Cardiac septum (tissue), 1 donor: ENCODE measurements around the gene AP3M1. TPM values are rescaled to one million over a fixed set of nuclear protein-coding genes. Genes with fewer than 3 reads are reported as not detected.

Experiments used
- DNase-seq: peaks from one replicate; pipeline ENCODE4 v3.0.0-alpha.2; 2020; ENCODE audit warnings: low spot score
- intact Hi-C: fragments of 100-400 bp; cut with DNase I; formaldehyde crosslinking; loops from one replicate; pipeline ENCODE4 v1.14.0; 2022
- total RNA-seq: library from RNA; stranded (reverse); fragmentation: NEBNext Ultra II Directional; extraction: Animal tissue kit (Norgen Biotek cat#: 25700); gene quantifications from one replicate; pipeline ENCODE4 v1.2.1, GENCODE V29; 2021
- donor health status: DM: no; HTN: no; CAD: no.

Gene AP3M1
- total RNA-seq, 1 donor from 2014 or later = 30.8 TPM

DNA sequence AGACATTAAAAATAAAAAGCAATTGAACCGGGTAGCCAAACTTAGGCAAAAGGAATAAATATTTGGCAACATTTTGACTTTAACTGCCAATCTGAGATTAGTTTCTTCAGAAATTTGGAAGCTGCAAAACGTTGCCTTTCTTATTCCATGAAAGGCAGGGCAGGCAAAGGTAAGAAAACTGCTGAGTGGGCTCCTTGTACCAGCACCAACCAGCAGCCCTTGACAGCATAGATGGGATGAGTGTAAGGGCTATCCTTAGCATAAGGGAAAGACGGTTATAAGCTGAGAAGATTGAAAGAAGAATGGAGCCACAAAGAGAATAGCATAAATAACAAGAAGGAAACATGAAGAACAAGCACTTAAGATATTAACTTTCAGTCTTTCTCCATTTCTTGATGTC is 28.6 kb downstream of the AP3M1 start:
- DNase-seq = no peak
- intact Hi-C loops = no loop called here

GRCh38 chr10:74121368-74121767 is 29.3 kb downstream of the AP3M1 start:
- intact Hi-C loops = no loop called here

GRCh38 chr10:74120911-74121310 is 29.7 kb downstream of the AP3M1 start:
- intact Hi-C loops = no loop called here
- DNase-seq = no peak

More at GRCh38 chr10:74121368-74121767, 29.3 kb downstream of the AP3M1 start:
- no peak for DNase-seq

GRCh38 chr10:74118804-74119203 is 31.8 kb downstream of the AP3M1 start:
- no peak for DNase-seq
- intact Hi-C loops = no loop called here

- intact Hi-C loops = no loop called here
- no peak for DNase-seq
Observed at GRCh38 chr10:74117738-74118137, 32.9 kb downstream of the AP3M1 start.

DNA sequence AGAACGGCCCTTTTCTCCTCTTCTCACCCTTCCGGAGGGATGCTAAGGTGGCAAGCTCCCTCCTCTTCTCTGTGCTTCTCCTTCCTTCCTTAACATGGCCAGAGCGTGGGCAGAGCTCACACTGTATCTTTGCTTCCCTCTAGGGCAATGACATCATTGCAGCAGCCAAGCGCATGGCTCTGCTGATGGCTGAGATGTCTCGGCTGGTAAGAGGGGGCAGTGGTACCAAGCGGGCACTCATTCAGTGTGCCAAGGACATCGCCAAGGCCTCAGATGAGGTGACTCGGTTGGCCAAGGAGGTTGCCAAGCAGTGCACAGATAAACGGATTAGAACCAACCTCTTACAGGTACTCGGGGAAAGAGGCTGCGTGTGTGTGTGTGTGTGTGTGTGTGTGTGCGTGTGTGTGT is 36.6 kb downstream of the AP3M1 start:
- DNase-seq = no peak
- intact Hi-C loops = no loop called here

DNA sequence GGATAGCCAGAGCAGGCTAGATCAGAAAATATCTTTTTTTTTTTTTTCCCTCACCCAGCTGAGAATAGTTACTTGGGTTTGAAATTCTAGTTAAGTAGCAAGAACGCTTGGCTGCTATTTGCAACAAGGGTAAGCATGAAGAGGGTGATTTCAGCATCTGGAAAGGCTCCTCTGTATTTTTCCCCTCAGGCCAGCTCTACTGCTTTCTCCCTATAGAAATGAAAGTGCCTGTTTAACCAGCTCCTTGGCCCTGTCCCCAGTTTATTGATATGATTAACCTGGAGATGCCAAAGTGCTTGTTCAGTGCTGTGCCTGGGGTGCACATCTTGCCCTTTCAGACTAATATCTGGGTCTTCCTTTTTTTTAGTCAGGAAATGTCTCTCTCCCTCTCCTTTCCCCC is 37.1 kb downstream of the AP3M1 start:
- intact Hi-C loops = no loop called here
- no peak for DNase-seq

- no peak for DNase-seq
- intact Hi-C loops = no loop called here
Observed at GRCh38 chr10:74111799-74112198, 38.8 kb downstream of the AP3M1 start.

GRCh38 chr10:74110120-74110519 is 40.5 kb downstream of the AP3M1 start:
- DNase-seq = no peak
- intact Hi-C loops = no loop called here

- intact Hi-C loops = no loop called here
- no peak for DNase-seq
Observed at GRCh38 chr10:74109452-74109851, 41.2 kb downstream of the AP3M1 start.

- intact Hi-C loops = no loop called here
Observed at GRCh38 chr10:74107391-74107790, 43.2 kb downstream of the AP3M1 start.

DNA sequence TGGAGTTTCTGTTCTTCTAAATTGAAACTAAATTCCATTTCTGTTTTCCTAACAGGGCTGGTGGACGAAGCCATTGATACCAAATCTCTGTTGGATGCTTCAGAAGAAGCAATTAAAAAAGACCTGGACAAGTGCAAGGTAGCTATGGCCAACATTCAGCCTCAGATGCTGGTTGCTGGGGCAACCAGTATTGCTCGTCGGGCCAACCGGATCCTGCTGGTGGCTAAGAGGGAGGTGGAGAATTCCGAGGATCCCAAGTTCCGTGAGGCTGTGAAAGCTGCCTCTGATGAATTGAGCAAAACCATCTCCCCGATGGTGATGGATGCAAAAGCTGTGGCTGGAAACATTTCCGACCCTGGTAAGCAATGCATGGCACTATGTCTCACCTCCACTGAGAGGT is 45.6 kb downstream of the AP3M1 start:
- intact Hi-C loops = no loop called here
- no peak for DNase-seq

More at GRCh38 chr10:74107391-74107790, 43.2 kb downstream of the AP3M1 start:
- DNase-seq = no peak

DNA sequence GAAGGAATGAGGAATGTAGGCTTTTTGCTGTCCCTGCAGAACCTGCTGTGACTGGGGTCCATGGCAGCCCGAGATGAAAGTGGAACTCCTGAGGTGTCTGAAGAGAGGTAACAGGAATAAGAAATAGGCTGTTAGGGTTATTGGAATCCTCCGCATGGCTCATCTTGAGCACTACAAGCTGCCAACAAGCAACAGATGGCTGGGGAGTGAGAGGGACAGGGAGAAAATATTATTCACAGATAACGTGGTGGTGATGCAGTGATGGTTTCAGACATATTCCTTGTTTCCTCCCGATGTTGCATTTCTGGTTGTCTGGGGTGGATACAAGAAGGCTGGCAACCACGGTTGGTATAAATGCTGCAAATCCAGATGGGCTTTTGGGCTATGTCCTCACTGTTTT is 46.1 kb downstream of the AP3M1 start:
- intact Hi-C loops = no loop called here
- no peak for DNase-seq

- intact Hi-C loops = no loop called here
- no peak for DNase-seq
Observed at GRCh38 chr10:74103560-74104258, 46.9 kb downstream of the AP3M1 start.

DNA sequence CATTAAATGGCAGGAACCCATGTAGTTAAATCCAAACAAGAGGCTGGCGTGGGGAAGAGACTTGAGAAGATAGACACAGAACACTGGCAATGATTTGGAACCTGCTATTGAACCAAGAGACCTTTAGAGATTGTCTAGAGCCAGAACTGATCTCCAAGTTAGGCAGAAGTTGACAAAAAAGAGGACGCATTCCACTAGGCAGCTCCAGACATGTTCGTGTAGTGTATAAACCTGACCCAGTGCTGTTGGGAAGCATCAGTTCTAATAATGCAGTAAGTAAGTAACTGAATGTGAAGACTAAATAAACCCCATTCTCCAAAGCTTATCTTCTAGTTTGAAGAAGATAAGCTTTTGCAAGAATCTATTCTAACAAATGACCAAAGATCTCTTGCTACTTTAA is 50.8 kb downstream of the AP3M1 start:
- intact Hi-C loops = no loop called here
- no peak for DNase-seq

DNA sequence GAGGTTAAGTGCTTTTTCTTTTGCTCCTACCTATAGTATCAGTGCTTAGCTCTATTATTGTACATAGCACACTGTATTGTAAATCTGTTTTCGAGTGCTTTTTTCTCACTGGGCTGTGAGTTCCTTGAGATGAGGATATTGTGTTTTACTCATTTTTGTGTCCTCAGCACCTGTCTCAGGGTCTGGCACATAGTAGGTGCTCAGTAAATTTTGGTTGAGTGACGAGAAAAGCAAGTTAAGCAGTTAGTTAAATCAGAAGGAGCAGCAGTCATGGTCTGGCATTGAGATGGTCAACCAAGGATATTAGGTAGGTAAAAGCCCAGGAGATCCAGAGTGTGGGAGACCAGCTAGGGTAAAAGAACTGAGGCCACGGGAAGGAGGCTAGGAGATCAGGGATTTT is 51.2 kb downstream of the AP3M1 start:
- intact Hi-C loops = no loop called here
- DNase-seq = no peak

DNA sequence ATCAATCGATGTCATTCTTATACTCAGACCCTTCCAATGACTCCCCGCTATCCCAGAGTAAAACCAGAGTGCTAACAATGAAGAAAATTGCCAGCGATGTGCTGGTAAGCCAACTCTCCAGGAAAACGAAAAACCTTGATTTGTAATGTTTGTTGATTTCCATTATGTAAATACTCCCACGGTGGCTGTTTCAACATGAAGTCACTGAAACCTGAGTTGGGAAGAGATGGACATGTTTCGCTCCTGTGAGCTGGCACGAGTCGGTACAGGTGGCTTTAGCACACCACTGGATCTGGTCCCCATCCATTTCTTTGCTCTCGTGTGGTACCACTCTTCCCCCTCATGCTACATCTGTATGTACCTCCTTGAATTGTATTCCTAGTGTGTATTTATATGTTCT is 52.9 kb downstream of the AP3M1 start:
- DNase-seq = no peak
- intact Hi-C loops = no loop called here

- DNase-seq = no peak
- intact Hi-C loops = no loop called here
Observed at GRCh38 chr10:74096777-74097176, 53.9 kb downstream of the AP3M1 start.

GRCh38 chr10:74094231-74094630 is 56.4 kb downstream of the AP3M1 start:
- intact Hi-C loops = no loop called here
- no peak for DNase-seq

DNA sequence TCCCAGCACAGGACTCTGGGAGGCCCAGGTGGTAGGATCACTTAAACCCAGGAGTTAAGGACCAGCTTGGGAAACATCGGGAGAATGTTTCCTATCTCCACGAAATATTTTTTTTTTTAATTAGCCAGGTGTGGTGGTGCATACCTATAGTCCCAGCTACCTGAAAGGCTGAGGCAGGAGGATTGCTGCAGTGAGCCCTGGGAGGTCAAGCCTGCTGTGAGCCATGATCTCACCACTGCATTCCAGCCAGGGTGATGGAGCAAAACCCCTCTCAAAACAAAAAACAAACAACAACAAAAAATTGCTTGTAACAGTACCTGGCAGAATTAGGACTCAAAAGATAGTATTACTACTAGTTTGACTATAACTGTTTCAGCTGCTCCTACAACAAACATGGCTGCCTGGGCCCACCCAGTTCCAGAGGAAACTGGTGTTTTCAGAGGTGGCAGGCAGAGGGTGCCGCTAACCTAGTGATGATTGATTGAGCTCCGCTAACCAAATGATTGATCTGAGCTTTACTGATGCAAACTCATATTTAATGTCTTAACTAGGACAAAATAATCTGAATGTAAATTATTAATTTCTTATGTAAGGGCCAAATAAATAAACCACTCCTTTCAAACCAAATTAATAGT is 57.0 kb downstream of the AP3M1 start:
- DNase-seq = no peak
- intact Hi-C loops = no loop called here

- DNase-seq = no peak
- intact Hi-C loops = no loop called here
Observed at GRCh38 chr10:74092372-74092771, 58.3 kb downstream of the AP3M1 start.
